GM19438 (cell line): ENCODE data around the gene STYK1.
"Not testable (repeated sequence)": the region's sequence is repeated elsewhere in the genome, so short reads cannot be mapped to it uniquely, and the experiment has no call there.

Experiments used
- ATAC-seq: cut with Tn5 transposase; IDR thresholded peaks from one replicate; pipeline ENCODE4 v1.9.1; 2021; ENCODE audit warnings: low read depth; ENCODE audit not compliant: unreplicated experiment

The STYK1 gene

DNA sequence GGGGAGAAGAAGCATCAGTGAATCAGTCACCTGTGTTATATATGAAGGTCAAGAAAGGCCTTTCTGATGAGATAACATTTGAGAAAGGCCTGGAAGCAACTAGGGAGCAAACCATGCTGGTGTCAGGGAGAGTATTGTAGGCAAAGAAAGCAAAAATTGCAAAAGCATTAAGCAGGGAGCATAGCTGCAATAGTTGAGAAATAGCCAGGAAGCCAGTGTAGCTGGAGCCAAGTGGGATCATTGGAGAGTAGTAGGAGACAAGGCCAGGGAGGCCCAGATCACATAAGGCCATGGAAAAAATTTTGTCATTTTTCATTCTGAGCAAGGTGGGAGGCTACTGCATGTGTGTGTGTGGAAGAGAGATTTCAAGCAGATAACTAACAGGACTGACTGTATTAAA is 41.6 kb downstream of the STYK1 start:
- ATAC-seq, result no peak

DNA sequence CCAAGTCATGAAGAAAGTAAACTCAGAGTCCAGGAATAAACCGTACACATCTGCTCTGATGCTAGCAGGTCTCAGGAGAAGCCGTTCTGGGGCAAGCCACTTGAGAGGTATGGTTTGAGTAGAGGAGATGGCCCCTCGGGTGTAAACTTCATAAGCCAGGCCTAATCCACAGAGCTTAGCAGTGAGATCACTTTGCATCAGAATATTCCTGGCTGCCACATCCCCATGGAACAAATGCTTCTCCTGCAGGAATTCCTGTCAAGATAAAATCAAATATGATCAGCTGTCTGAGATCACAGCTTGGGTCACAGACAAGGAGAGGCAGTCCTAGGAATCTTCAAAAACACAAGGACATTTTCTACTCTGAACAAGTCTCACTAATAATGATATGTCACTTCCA is 49.2 kb downstream of the STYK1 start:
- no peak for ATAC-seq

DNA sequence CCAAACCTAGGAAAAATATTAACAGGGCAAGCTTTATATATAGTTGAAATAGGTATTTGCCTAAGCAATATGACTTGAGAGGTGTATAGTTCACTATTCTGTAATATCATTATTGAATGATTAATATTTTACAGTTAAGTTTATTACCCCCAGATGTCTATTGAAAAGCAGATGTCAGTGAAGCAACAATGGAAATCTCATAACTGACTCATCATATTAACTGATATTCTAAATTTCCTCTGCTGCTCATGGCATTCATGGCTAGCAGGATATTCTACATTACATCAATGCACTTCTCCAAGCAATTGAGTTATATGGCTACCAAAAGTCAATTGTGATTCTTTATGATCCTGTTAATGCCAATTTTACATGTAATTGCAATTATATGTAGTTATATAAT is 50.7 kb downstream of the STYK1 start:
- ATAC-seq, result no peak

DNA sequence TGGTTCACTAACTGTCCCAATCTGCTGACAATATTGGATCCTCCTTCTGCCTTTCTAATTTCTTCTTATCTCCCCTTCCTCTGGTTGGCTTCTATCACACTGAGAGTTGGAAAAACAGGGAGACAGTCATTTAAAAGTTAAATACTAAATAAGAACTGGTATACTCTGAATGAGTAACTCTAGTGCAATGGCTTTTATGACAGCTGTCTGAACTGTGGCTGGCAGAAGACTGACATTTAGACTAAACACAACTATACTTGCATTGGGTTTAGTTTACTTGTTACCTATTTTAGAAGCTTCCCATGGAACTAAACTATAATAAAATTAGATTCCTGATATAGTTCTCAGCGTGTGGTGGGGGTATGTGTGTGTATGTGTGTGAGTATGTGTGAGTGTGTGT is 52.6 kb downstream of the STYK1 start:
- no peak for ATAC-seq

DNA sequence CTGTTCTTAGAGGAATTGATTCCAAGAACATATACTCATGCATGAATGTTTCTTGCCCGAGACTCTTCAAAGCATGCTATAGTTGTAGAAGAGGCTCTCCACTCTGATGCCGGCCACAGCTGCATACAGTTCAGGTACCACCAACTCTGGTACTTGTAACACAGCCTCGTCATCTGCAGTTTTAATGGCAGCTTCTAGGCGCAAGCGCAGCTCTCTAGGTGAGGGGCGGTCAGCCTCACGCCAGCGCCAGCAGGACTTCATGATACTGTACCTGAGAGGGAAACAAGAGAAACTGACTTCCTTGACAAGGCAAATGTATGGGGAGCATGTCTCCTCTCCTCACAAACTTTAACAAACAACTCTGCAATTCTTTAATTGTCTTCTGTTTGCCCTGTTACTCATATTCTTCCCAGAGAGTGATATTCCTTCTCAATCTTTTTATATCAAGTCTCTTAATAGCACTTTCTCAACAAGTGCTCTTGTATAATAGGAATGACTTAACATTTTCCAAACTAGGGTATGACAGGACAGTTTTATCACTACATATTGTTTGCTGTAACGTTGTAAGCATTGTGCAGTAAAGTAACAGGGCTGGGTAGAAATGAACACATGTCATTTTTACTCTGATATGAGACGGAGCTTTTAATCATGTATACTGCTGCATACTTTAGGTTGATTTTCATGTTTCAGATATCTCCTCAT is 53.6 kb downstream of the STYK1 start:
- ATAC-seq, result no peak

DNA sequence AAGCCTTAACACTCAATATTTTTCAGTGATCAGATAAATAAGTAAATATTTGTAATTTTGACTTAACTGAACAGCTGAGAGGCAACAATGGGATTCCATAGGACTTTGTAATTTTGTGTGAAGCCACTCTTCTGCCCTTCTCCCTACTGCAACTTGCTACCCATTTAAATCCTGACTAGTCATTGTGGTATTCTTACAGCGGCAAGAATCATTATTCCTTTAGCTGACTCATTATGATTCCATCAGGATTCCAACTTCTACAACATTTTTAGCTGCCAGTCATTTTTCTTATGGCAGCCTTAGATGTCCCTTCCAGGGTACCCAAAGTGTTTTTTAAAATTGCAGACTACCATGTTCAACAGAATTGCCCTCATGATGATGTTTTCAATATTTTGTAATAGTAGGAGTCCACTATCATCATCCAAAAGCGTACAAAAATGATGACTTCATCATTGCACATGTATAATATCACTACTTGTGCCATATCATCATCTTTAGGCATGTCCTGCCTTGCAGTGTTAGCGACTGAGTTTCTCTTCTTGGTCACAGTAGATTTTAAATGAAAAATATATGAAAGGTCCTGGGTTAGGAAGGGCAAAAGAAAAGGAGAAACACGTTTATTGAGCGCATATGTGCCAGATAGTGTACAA is 55.4 kb downstream of the STYK1 start:
- ATAC-seq, result no peak

DNA sequence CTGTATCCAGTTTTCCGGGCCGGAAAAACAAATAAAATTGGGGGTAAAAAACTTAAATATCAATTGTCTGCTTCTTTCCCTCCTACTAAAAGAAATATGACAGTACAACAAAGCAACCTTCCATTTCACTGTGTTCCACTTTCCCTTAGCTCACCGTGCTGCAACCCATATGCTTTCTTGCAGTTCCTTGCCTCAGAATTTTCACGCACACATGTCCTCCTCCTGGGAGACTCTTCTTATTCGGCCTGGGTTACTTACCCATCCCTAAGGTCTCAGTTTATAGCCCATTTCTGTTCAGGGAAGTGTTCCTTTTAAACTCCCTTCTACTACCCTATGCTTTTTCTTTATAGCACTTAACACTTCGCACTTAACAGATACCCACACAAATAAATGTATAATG is 56.0 kb downstream of the STYK1 start:
- no peak for ATAC-seq

DNA sequence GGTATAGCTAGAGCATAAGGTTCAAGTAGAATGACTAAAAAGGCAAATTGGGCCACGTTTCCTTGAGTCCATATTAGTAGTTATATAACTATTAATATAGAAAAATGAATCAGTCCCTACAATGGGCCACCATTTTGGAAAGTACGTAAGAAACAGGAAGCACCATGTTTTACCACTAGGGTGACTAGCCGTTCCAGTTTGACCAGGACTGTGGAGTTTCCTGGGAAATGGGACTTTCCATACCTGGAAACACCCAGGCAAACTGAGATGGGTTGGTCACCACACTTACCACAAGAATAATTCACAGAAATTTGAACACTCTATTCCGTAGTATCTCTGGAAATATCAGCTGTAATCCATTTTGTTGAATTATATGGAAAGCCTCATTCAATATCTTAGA is 58.3 kb downstream of the STYK1 start:
- no peak for ATAC-seq

DNA sequence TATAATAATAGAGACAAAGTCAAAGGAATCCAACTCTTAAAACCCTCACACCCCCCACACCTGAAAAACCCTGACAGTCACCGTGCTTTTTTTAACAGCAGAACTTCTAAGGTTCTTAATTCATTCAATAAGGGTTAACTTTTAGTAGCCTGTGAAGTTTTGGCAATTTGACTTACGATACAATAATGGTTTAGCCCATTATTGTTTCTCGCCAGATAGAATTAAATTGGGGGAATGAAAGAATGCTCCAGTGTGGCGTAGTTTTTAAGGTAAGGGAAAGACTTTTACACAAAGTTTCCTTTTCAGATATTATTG is 59.8 kb downstream of the STYK1 start:
- no peak for ATAC-seq

DNA sequence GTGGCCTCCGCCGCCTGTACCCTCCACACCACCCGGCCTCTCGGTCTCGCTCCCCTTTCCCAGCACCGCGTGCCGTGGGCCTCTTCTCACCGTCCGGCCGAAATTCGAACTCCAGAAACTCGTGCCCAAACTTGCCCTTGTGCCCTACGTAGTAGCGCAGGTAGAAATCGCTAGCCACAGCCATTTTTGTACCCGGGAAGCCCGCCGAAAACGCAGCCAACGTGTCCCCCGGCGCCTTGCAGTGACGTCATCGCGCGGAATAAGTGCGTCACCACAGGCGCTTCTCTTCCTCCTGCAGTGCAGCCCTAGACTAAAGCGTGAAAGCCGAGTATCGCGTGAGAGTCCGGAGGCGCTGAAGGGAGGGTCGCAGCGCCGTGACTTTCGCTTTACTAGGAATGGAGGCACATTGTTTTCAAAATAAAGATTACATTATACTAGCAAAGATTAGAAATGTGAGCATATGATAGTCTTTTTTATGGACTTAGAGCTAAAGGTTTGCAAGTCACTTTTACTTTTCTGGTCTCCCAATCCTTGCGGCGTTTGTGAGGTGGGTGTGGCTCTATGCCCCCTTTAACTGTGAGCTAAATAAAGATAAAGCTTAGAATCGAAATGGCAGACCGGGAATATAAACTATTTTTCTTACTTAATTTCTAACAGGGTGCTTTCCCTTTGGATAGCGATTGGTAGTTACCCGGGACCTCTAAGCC is 60.4 kb downstream of the STYK1 start, which contains the start of gene MAGOHB:
Gene MAGOHB, minus strand, starts transcription at position 261 of the 707 bp plus-strand sequence. Its CDS starts 77 bp downstream, at position 184.
- peak; percentile 98 for ATAC-seq

DNA sequence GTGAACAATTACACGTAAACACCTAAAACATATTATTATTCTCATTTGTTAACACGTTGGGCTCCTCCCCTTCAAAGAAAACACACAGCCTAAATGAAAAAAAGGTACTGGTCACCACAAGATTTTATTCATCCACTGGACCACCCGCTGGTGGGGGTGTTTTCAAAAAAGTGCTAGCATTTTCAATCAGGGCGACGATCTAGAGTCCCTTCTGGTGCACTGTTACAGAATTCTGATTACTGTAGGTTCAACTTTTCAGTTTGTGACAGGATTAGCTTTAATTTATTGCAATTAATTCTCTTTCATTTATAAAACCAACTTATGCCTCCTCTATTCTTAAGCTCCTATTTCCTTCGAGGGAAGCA is 60.9 kb downstream of the STYK1 start:
- peak; percentile 5 for ATAC-seq

DNA sequence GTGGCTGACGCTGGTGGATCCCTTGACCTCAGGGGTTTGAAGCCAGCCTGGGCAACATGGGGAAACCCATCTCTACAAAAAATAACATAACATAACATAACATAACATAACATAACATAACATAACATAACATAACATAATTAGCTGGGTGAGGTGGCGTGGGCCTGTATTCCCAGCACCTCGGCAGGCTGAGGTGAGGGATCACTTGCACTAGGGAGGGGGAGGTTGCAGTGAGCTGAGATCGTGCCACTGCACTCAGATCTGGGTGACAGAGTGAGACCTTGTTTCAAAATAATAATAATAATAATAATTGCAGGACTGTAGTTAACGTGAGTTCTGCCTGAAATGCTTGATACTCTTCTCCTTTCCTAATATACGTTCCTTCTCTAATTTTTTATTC is 61.7 kb downstream of the STYK1 start:
- no peak for ATAC-seq

DNA sequence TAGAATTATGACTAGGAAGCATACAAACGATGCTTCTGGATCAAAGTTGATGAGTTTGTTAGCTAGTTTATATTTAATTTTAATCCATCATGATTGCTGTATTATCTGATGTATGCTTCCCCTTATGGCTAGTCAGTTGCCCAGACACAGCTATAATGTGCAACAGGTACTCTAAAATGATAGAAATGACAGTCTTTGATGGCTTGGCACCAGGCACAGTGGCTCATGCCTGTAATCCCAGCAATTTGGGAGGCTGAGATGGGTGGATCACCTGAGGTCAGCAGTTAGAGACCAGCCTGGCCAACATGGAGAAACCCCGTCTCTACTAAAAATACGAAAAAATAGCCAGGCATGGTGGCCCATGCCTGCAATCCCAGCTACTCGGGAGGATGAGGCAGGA is 62.6 kb downstream of the STYK1 start:
- ATAC-seq, result not testable (repeated sequence)

DNA sequence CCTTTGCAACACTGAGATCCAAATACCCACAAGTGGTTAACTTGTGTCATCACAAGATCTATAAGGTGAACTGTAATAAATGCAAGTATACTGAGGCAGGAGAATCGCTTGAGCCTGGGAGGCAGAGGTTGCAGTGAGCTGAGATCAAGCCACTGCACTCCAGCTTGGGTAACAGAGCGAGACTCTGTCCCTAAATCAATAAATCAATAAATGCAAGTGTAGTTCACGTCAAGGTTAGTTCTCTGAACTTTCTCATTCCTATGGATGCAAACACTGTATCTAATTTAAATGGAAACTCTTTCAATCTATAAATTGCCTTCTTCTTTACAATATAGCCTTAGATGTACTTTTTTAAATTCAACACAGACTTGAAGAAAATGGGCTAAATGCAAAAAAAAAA is 63.7 kb downstream of the STYK1 start:
- no peak for ATAC-seq

DNA sequence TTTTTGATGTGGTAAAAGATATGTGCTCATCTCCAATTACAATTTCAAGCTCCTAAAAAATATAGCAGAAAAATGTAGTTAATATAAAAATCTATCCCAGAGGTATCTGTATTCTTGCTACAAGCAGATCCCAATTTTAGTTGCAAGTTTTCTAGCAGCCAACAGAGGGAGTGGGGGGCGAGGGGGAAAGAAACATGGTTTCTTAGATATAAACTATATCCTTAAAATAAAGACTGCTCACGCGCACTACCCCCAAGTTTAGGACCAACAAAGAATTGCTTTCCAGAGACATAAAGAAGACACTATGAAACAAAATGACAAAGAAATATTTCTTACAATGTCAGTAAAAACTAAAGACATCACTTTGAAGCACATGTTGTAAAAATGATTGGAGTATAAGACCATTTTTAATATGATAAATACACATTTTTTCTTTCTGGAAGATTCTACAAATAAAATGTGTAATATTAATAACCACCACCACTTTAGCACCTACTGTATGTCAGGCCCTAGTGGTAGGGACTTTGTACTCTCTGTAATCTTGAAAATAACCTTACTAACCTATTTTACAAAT is 65.9 kb downstream of the STYK1 start:
- no peak for ATAC-seq

DNA sequence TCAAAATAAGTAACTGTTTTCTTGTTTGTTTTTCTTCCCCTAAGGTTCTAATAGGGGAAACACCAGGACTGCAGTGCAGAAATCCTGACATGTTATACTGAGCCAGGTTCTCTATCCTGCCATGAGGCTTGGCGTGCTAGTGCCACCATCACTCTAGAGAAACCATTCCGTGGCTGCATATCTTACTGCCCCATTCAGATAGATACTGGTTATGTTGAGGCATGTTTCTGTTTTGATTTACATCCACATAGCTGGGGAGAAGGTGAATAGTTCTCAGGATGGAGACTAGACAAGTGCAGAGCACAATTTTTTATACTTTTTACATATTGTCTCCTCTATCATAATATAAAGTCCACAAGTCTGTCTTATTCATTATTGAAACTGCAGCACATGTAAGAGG is 72.0 kb downstream of the STYK1 start:
- no peak for ATAC-seq

DNA sequence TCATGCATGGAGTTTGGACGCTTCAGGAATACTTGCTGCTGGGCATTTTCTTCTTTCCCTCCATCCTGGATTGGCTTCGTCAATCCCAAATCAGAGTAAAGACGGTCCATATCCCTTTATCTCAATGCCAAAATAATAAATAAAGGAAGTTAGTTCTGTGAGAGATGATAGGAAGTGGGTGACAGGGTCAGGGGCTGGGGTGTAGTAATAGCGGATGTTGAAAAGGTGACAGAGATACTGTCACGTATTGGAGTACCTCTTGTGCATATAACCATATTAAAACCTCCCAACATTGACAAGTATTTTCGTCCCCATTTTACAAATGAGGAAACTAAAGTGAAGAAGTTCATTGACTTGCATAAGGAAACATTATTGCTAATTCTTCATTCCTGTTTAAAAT is 72.9 kb downstream of the STYK1 start:
- no peak for ATAC-seq

DNA sequence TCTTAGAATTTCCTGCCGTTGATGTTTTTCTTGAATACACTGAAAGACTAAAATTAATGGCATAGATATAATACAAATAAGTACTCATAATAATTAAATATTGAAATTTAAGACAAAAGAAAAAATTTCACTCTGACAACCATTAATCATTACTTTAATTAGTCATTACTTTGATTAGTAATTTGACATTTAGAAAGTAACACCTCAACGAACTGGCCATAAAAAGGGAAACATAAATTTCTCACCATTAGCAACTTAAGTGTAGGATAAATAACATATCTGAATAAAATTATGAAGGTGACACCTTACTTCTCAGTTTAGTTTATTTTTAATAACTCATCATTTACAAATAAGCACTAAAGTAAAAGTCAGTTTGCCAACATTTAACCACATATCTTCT is 78.0 kb downstream of the STYK1 start:
- ATAC-seq, result no peak

DNA sequence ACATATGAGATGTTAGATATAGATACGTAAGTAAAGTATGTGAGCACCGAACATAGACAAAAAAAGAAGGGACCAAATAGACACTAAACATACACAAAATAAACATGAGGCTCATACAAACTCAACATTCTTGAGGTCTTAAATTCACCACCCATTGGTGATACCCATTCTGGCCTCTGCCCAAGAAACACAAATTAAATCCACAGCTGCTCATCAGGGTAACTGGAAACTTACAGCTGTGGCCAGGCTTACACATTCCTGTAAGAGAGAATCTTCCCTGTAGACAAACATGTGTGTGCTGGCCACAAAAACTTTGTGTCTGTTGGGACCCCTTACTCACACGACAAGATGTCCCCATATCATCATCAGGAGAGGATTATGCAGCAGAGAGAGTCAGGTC is 82.9 kb downstream of the STYK1 start:
- no peak for ATAC-seq

DNA sequence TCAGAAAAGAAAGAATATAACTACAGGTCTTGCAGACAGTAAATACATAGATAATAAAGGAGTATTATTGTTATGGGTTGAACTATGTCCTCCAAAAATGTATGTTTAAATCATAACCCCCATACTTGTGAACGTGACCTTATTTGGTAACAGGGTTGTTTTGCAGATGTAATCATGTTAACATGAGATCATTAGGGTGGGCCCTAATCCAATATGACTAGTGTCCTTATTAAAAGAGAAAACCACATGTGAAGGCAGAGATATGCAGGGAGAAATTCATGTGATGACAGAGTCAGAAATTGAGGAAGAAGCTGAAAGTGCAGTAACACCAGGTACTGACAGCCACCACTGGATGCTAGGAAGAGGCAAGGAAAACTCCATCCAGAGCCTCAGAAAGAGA is 89.4 kb downstream of the STYK1 start:
- no peak for ATAC-seq

DNA sequence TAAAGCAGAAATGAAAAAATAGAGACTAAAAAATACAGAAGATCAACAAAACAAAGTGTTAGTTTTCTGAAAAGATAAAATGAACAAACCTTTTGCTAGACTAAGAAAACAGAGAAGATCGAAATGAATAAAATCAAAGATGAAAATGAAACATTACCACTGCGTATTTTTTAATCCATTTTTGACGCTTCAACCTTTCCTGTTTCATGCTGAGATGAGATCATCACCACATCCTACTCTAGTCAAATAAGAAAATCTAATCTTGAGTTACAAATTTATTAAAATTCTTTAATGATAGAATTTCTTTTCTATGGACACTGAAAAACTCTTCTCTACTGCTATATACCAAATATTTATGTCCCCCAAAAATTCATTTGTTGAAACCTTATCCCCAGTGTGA is 91.1 kb downstream of the STYK1 start:
- no peak for ATAC-seq

DNA sequence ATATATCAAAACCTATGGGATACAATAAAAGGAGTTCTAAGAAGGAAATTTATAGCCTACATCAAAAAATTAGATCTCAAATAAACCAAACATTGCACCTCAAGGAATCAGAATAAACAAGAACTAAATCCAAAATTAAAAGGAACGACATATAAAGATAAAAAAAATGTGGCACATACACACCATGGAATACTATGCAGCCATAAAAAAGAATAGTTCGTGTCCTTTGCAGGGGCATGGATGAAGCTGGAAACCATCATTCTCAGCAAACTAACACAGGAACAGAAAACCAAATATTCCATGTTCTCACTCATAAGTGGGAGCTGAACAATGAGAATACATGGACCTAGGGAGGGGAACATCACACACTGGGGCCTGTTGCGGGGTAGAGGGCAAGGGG is 91.7 kb downstream of the STYK1 start:
- not testable (repeated sequence) for ATAC-seq
